Panc1 (cell line): ENCODE results near the gene KLHL9. TPM values are rescaled to one million over a fixed set of nuclear protein-coding genes. Genes with fewer than 3 reads are reported as not detected.

Experiments used
- ATAC-seq: fragments of 200-7000 bp; cut with Tn5 transposase; 2 replicates; pipeline ENCODE4 v1.9.1; 2020; ENCODE audit warnings: mild to moderate bottlenecking, moderate library complexity
- BruUV-seq: library from RNA; stranded (reverse); fragments of 400-500 nt; replicated peaks from 2 replicates; lab custom pipeline; 2021; lab: Mats Ljungman, UMichigan
- CTCF ChIA-PET: fragments of 300-600 bp; sonication (Branson Sonifier 250); formaldehyde crosslinking; loops from one replicate; lab custom pipeline; 2022; ENCODE audit warnings: antibody characterized with exemption; lab: Charles Lee
- POLR2A ChIA-PET: fragments of 300-600 bp; sonication (Branson Sonifier 250); formaldehyde crosslinking; loops from one replicate; lab custom pipeline; 2022; ENCODE audit warnings: antibody characterized with exemption; lab: Charles Lee
- DNase-seq: peaks from one replicate; pipeline ENCODE4 v3.0.0-alpha.2; 2010; ENCODE audit warnings: low read depth, low spot score
- H3K27ac ChIP-seq: 2 replicates; pipeline ENCODE4 v1.5.1; 2011; ENCODE audit warnings: mild to moderate bottlenecking, low read length, inconsistent platforms
- H3K27me3 ChIP-seq: fragments of 200-500 bp; sonication (Bioruptor generic); 2 replicates; pipeline ENCODE4 v1.6.0; 2014; ENCODE audit warnings: low read length, inconsistent platforms; ENCODE audit not compliant: control insufficient read depth, insufficient read depth
- H3K36me3 ChIP-seq: fragments of 200-500 bp; sonication (Bioruptor generic); 2 replicates; pipeline ENCODE4 v1.5.1; 2014; ENCODE audit warnings: inconsistent platforms, mild to moderate bottlenecking, low read length, moderate library complexity; ENCODE audit not compliant: control insufficient read depth, insufficient read depth
- H3K4me1 ChIP-seq: 2 replicates; pipeline ENCODE4 v1.5.1; 2011; ENCODE audit warnings: inconsistent platforms, mild to moderate bottlenecking, low read length, moderate library complexity; ENCODE audit not compliant: control insufficient read depth, insufficient read depth
- H3K4me3 ChIP-seq, 2 experiments: 2 replicates each; pipeline ENCODE4 v1.5.1; 2011 to 2012; ENCODE audit warnings: low read depth in 2 of 2, low read length in 2 of 2, mild to moderate bottlenecking in 2 of 2, inconsistent platforms in 1 of 2, moderate library complexity in 1 of 2
- H3K9me3 ChIP-seq: fragments of 200-500 bp; sonication (Bioruptor generic); 2 replicates; pipeline ENCODE4 v1.5.1; 2014; ENCODE audit warnings: low read depth, mild to moderate bottlenecking, inconsistent platforms, low read length, moderate library complexity; ENCODE audit not compliant: control insufficient read depth, insufficient read depth
- POLR2AphosphoS5 ChIP-seq: IDR thresholded peaks from 2 replicates; pipeline ENCODE4 v1.6.1; 2012; ENCODE audit warnings: mild to moderate bottlenecking, low read depth, low read length, moderate library complexity
- REST ChIP-seq, 2 experiments: IDR thresholded peaks; 2 replicates each; pipeline ENCODE4 v1.6.1; 2011 to 2012; ENCODE audit warnings: low read depth in 2 of 2, control low read depth in 1 of 2, low read length in 1 of 2, mild to moderate bottlenecking in 1 of 2, moderate library complexity in 1 of 2; ENCODE audit not compliant: insufficient read depth in 1 of 2
- SIN3A ChIP-seq: IDR thresholded peaks from 2 replicates; pipeline ENCODE4 v1.6.1; 2012; ENCODE audit warnings: low read depth, mild to moderate bottlenecking, low read length, moderate library complexity, borderline replicate concordance; ENCODE audit not compliant: insufficient read depth
- TCF7L2 ChIP-seq: IDR thresholded peaks from 2 replicates; pipeline ENCODE4 v1.6.1; 2011; ENCODE audit warnings: mild to moderate bottlenecking, low read depth, low read length, inconsistent platforms
- in situ Hi-C: cut with HindIII; loops from 2 replicates; pipeline ENCODE4 v1.10.0; 2016; ENCODE audit warnings: low sequenced_read_pairs, low pct_unique_long_range_greater_than_20kb
- intact Hi-C: fragments of 100-400 bp; cut with micrococcal nuclease; formaldehyde crosslinking; loops from one replicate; pipeline ENCODE4 v1.10.0; 2022; ENCODE audit not compliant: unreplicated experiment
- total RNA-seq: library from RNA; stranded (reverse); gene quantifications from one replicate; pipeline ENCODE4 v1.2.1, GENCODE V29; 2021; ENCODE audit not compliant: unreplicated experiment
- TF ChIP-seq, protein P1 (sequence below): fragments of 450-650 bp; IDR thresholded peaks from 2 replicates; pipeline ENCODE4 v1.5.1; 2017; ENCODE audit warnings: mild to moderate bottlenecking

The KLHL9 gene
- total RNA-seq, 1 experiment from 2014 or later: 7.4 TPM

DNA sequence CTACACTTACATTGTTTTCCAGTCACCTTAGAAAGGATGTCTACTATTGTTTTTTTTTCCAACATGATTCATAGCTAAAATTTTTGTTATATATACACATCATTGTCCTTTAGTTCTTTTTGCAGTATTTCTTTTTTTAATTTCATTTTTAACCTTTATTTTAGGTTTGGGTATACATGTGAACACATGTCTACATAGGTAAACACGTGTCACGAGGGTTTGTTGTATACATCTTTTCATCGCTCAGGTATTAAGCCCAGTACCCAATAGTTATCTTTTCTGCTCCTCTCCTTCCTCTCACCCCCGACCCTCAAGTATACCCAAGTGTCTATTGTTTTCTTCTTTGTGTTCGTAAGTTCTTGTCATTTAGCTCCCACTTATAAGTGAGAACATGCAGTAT, 49.1 kb downstream of the KLHL9 start:
- H3K27me3 ChIP-seq: no peaks in the 10 kb centered on the region
- no peak for ATAC-seq
- in situ Hi-C loops: no loop called here
- ChIA-PET CTCF (no interaction called here), POLR2A (no interaction called here)
- TF ChIP-seq TCF7L2: no peak
- no peak for TF ChIP-seq POLR2AphosphoS5
- TF ChIP-seq REST (IDR thresholded peaks at IDR 0.05; ENCODE audit: insufficient read depth in 1 of 2, low read depth in 2 of 2, low read length in 1 of 2): no peak
- no peak for TF ChIP-seq SIN3A
- TF ChIP-seq, protein P1, sequence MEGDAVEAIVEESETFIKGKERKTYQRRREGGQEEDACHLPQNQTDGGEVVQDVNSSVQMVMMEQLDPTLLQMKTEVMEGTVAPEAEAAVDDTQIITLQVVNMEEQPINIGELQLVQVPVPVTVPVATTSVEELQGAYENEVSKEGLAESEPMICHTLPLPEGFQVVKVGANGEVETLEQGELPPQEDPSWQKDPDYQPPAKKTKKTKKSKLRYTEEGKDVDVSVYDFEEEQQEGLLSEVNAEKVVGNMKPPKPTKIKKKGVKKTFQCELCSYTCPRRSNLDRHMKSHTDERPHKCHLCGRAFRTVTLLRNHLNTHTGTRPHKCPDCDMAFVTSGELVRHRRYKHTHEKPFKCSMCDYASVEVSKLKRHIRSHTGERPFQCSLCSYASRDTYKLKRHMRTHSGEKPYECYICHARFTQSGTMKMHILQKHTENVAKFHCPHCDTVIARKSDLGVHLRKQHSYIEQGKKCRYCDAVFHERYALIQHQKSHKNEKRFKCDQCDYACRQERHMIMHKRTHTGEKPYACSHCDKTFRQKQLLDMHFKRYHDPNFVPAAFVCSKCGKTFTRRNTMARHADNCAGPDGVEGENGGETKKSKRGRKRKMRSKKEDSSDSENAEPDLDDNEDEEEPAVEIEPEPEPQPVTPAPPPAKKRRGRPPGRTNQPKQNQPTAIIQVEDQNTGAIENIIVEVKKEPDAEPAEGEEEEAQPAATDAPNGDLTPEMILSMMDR: no peak
- intact Hi-C loops: no loop called here
- BruUV-seq: no TSS peak
- H3K4me1 ChIP-seq: no peaks in the 10 kb centered on the region
- no peaks in the 10 kb centered on the region for H3K9me3 ChIP-seq
- no peak overlapping the region for H3K27ac ChIP-seq
- H3K4me3 ChIP-seq: no peak overlapping the region
- DNase-seq: no peak
- H3K36me3 ChIP-seq: no peaks in the 10 kb centered on the region

GRCh38 chr9:21281275-21281674, 53.9 kb downstream of the KLHL9 start:
- no peak for ATAC-seq
- no peaks in the 10 kb centered on the region for H3K27me3 ChIP-seq
- POLR2A ChIA-PET: no interaction called here
- no peaks in the 10 kb centered on the region for H3K4me1 ChIP-seq
- no peak overlapping the region for H3K4me3 ChIP-seq
- H3K9me3 ChIP-seq: no peaks in the 10 kb centered on the region
- no peak overlapping the region for H3K27ac ChIP-seq
- no peak for TF ChIP-seq REST (IDR thresholded peaks at IDR 0.05; ENCODE audit: insufficient read depth in 1 of 2, low read depth in 2 of 2, low read length in 1 of 2)
- TF ChIP-seq SIN3A: no peak
- TF ChIP-seq, protein P1: no peak
- TF ChIP-seq TCF7L2: no peak
- no peak for TF ChIP-seq POLR2AphosphoS5
- BruUV-seq: no TSS peak
- intact Hi-C loops: no loop called here
- in situ Hi-C loops: no loop called here
- CTCF ChIA-PET: no interaction called here
- H3K36me3 ChIP-seq: no peaks in the 10 kb centered on the region
- DNase-seq: no peak

Other genes with a start within 250 kb of the KLHL9 start
- gene IFNW1, start 193.6 kb downstream of the KLHL9 start, total RNA-seq: not detected
- gene IFNA21, start 168.7 kb downstream of the KLHL9 start, total RNA-seq: not detected
- gene IFNA4, start 147.8 kb downstream of the KLHL9 start, total RNA-seq: not detected
- gene IFNA7, start 133.2 kb downstream of the KLHL9 start, total RNA-seq: not detected
- gene IFNA10, start 128.3 kb downstream of the KLHL9 start, total RNA-seq: not detected
- gene IFNA16, start 118.1 kb downstream of the KLHL9 start, total RNA-seq: not detected
- gene IFNA17, start 107.2 kb downstream of the KLHL9 start, total RNA-seq: not detected
- gene IFNA14, start 95.4 kb downstream of the KLHL9 start, total RNA-seq: not detected
- not detected for gene IFNA5, start 30.1 kb downstream of the KLHL9 start, total RNA-seq
- gene IFNA6, start 15.5 kb upstream of the KLHL9 start, total RNA-seq: not detected
- not detected for gene IFNA13, start 32.7 kb upstream of the KLHL9 start, total RNA-seq
- not detected for gene IFNA2, start 50.0 kb upstream of the KLHL9 start, total RNA-seq
- not detected for gene IFNA8, start 73.7 kb upstream of the KLHL9 start, total RNA-seq
- not detected for gene IFNA1, start 105.0 kb upstream of the KLHL9 start, total RNA-seq
- gene IFNE, start 146.9 kb upstream of the KLHL9 start, total RNA-seq: 0.44 TPM